ENCODE results near the gene TICAM2.
A peak's percentile ranks its signal among the peaks of the same experiment; 100 is the strongest.

Gene TICAM2

GRCh38 chr5:115605436-115605835 lies 3.2 kb upstream of the TICAM2 start:
- no peak for DNase-seq

GRCh38 chr5:115602591-115603125 lies 379 bp upstream of the TICAM2 start:
- no peak for DNase-seq

- no peak for DNase-seq
Measured at GRCh38 chr5:115600766-115601165, 1.5 kb downstream of the TICAM2 start.

- no peak for DNase-seq
Measured at GRCh38 chr5:115599924-115600323, 2.4 kb downstream of the TICAM2 start.

GRCh38 chr5:115599502-115599901 lies 2.8 kb downstream of the TICAM2 start:
- peak; percentile 42 for DNase-seq

- peak; percentile 26 for DNase-seq
Measured at GRCh38 chr5:115594128-115595047, 7.9 kb downstream of the TICAM2 start.

GRCh38 chr5:115589043-115589442 lies 13.2 kb downstream of the TICAM2 start:
- no peak for DNase-seq

- no peak for DNase-seq
Measured at GRCh38 chr5:115588640-115589039, 13.6 kb downstream of the TICAM2 start.

GRCh38 chr5:115586525-115587146 lies 15.6 kb downstream of the TICAM2 start:
- peak; percentile 38 for DNase-seq

GRCh38 chr5:115585265-115585664 lies 17.0 kb downstream of the TICAM2 start:
- no peak for DNase-seq

- no peak for DNase-seq
Measured at GRCh38 chr5:115584501-115584900, 17.8 kb downstream of the TICAM2 start.

- DNase-seq = peak; percentile 85
Measured at GRCh38 chr5:115583474-115583873, 18.8 kb downstream of the TICAM2 start.

- DNase-seq = no peak
Measured at GRCh38 chr5:115580941-115581340, 21.3 kb downstream of the TICAM2 start.

GRCh38 chr5:115579747-115580173 lies 22.5 kb downstream of the TICAM2 start:
- peak; percentile 43 for DNase-seq

- no peak for DNase-seq
Measured at GRCh38 chr5:115579216-115579615, 23.1 kb downstream of the TICAM2 start.

- DNase-seq = no peak
Measured at GRCh38 chr5:115578657-115579056, 23.6 kb downstream of the TICAM2 start.

GRCh38 chr5:115577741-115578140 lies 24.5 kb downstream of the TICAM2 start:
- DNase-seq = no peak

- DNase-seq = no peak
Measured at GRCh38 chr5:115577329-115577728, 24.9 kb downstream of the TICAM2 start.

GRCh38 chr5:115575167-115576070 lies 26.9 kb downstream of the TICAM2 start:
- DNase-seq = peak; percentile 79

- peak; percentile 61 for DNase-seq
Measured at GRCh38 chr5:115573133-115573532, 29.1 kb downstream of the TICAM2 start.

- DNase-seq = no peak
Measured at GRCh38 chr5:115571441-115571878, 30.8 kb downstream of the TICAM2 start.

GRCh38 chr5:115568668-115569067 lies 33.6 kb downstream of the TICAM2 start:
- DNase-seq = no peak

Data from fibroblast of skin of abdomen (primary cell).